Thoracic aorta (tissue), 2 donors: Measurements from ENCODE around the gene FBXO24. TPM values are rescaled to one million over a fixed set of nuclear protein-coding genes. Genes with fewer than 3 reads are reported as not detected.

Experiments
- ATAC-seq: fragments of 150-250 bp; one replicate; pipeline ENCODE4 v1.8.0; 2017; ENCODE audit warnings: low read depth; ENCODE audit not compliant: insufficient number of reproducible peaks, low FRiP score
- DNase-seq: peaks from one replicate; pipeline ENCODE4 v3.0.0-alpha.2; 2020; ENCODE audit warnings: low spot score
- H3K27ac ChIP-seq, 2 donors: fragments of 200-600 bp; sonication (generic); 1 replicate in 1 of 2; 2 replicates in 1 of 2; pipeline ENCODE4 v1.5.1; 2016; ENCODE audit warnings: mild to moderate bottlenecking in 2 of 2, moderate library complexity in 2 of 2
- H3K27me3 ChIP-seq: fragments of 200-600 bp; sonication (generic); replicated peaks from 2 replicates; pipeline ENCODE4 v1.6.0; 2016; ENCODE audit warnings: mild to moderate bottlenecking; ENCODE audit not compliant: insufficient read depth
- H3K36me3 ChIP-seq: fragments of 200-600 bp; sonication (generic); one replicate; pipeline ENCODE4 v1.5.1; 2016
- H3K4me1 ChIP-seq, 2 donors: fragments of 200-600 bp; sonication (generic); 1 replicate in 1 of 2; 2 replicates in 1 of 2; pipeline versions ENCODE4 v1.5.1 to v1.6.0; 2016; ENCODE audit warnings: low read depth in 2 of 2, mild to moderate bottlenecking in 1 of 2; ENCODE audit not compliant: control insufficient read depth in 1 of 2
- H3K4me3 ChIP-seq: fragments of 200-600 bp; sonication (generic); 2 replicates; pipeline ENCODE4 v1.5.1; 2016; ENCODE audit warnings: mild to moderate bottlenecking
- H3K9me3 ChIP-seq: fragments of 200-600 bp; sonication (generic); 2 replicates; pipeline ENCODE4 v1.5.1; 2016
- total RNA-seq, 2 donors: library from RNA; depleted of rRNA; stranded (reverse); fragments of >200 nt; gene quantifications; one replicate each; pipeline versions ENCODE4 v1.1.0 to v1.2.3, GENCODE V29; 2016
- TF ChIP-seq, protein P1 (sequence below): fragments of 200-600 bp; sonication (generic); IDR thresholded peaks from one replicate; pipeline ENCODE4 v1.5.1; 2019; ENCODE audit warnings: antibody characterized with exemption

FBXO24 gene
- total RNA-seq, 2 donors from 2014 or later = not detected

GRCh38 chr7:100611983-100612729 is 26.0 kb downstream of the FBXO24 start, which contains the start of gene MOSPD3:
MOSPD3 (plus strand) TSS chr7:100612540; CDS start chr7:100612792, 252 bp downstream.
- Histone ChIP-seq H3K27ac (peak within 1 kb of the TSS; percentile 95 to 97), H3K9me3 (no peaks in the 10 kb centered on the region), H3K27me3 (no peaks in the 10 kb centered on the region), H3K4me1 (peaks cover 4 to 16% of the 10 kb centered on the region in 2 donors), H3K36me3 (no peaks in the 10 kb centered on the region), H3K4me3 (peak within 1 kb of the TSS; percentile 88)
- TF ChIP-seq, protein P1, sequence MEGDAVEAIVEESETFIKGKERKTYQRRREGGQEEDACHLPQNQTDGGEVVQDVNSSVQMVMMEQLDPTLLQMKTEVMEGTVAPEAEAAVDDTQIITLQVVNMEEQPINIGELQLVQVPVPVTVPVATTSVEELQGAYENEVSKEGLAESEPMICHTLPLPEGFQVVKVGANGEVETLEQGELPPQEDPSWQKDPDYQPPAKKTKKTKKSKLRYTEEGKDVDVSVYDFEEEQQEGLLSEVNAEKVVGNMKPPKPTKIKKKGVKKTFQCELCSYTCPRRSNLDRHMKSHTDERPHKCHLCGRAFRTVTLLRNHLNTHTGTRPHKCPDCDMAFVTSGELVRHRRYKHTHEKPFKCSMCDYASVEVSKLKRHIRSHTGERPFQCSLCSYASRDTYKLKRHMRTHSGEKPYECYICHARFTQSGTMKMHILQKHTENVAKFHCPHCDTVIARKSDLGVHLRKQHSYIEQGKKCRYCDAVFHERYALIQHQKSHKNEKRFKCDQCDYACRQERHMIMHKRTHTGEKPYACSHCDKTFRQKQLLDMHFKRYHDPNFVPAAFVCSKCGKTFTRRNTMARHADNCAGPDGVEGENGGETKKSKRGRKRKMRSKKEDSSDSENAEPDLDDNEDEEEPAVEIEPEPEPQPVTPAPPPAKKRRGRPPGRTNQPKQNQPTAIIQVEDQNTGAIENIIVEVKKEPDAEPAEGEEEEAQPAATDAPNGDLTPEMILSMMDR = no peak
- ATAC-seq = peak; percentile 99
- peak; percentile 97 for DNase-seq

DNA sequence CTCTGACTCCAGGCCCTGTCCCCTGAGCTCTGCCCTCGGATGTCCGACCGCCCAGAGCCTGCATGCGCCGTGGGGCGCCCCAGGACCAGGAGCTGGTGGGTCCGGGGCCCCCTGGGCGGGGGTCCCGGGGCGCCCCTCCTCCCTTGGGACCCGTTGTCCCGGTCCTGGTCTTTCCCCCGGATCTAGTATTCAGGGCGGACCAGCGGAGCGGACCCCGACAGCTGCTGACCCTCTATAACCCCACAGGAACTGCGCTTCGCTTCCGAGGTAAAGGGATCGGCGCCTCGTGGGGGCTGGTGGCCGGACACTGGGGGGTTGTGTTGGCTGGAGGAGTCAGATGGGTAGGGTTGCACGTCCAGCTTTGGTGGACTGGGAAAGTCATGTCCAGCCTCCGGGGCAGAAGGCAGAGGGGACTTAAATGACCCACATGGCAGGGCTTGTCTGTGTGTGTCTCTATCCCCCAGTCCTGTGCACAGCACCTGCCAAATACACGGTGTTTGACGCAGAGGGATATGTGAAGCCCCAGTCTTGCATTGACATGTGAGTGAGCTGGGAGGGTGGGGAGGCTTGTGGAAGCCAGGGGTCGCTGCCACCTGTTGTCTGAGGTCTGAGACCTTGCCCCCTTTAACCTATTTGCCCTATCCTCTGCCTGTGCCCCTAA is 26.7 kb downstream of the FBXO24 start:
- no peak for DNase-seq
- H3K27ac ChIP-seq = peak overlapping the region in 1 of 2 donors; percentile 95

GRCh38 chr7:100613412-100614175 is 27.5 kb downstream of the FBXO24 start:
- Histone ChIP-seq H3K9me3 (no peaks in the 10 kb centered on the region), H3K4me1 (peaks cover 4 to 16% of the 10 kb centered on the region in 2 donors), H3K27me3 (no peaks in the 10 kb centered on the region), H3K36me3 (no peaks in the 10 kb centered on the region), H3K27ac (no peak overlapping the region), H3K4me3 (peak overlapping the region; percentile 88)
- TF ChIP-seq, protein P1 = no peak
- ATAC-seq (no peak), DNase-seq (no peak)

More for the DNA sequence above, 26.7 kb downstream of the FBXO24 start:
- H3K9me3 ChIP-seq = no peaks in the 10 kb centered on the region
- TF ChIP-seq, protein P1 = no peak
- ATAC-seq = no peak
- H3K4me3 ChIP-seq = peak overlapping the region; percentile 88
- no peaks in the 10 kb centered on the region for H3K27me3 ChIP-seq
- peaks cover 4 to 16% of the 10 kb centered on the region in 2 donors for H3K4me1 ChIP-seq
- H3K36me3 ChIP-seq = no peaks in the 10 kb centered on the region

DNA sequence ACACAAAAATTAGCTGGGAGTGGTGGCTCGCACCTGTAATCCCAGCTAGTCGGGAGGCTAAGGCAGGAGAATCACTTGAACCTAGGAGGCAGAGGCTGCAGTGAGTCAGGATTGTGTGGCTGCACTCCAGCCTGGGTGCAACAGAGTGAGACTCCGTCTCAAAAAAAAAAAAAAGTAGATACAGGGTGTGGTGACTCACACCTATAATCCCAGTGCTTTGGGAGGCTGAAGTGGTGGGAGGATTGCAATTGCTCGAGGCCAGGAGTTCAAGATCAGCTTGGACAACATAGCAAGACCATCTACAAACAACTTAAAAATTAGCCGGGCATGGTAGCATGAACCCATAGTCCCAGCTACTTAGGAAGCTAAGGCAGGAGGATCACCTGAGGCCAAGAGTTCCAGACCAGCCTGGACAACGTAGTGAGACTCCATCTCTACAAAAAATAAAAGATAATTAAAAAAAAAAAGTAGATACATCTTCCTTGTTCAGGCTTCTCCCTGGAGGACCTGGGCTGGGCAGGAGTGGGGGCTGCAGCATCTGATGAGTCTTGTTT is 28.3 kb downstream of the FBXO24 start:
- H3K9me3 ChIP-seq = no peaks in the 10 kb centered on the region
- TF ChIP-seq, protein P1 = no peak
- no peak for DNase-seq
- ATAC-seq = no peak
- H3K36me3 ChIP-seq = no peaks in the 10 kb centered on the region
- H3K27me3 ChIP-seq = no peaks in the 10 kb centered on the region
- H3K4me3 ChIP-seq = no peak overlapping the region
- no peak overlapping the region for H3K27ac ChIP-seq
- peaks cover 4 to 16% of the 10 kb centered on the region in 2 donors for H3K4me1 ChIP-seq
